Sigmoid colon (tissue), 7 donors: Measurements from ENCODE around the gene APOO. TPM values are rescaled to one million over a fixed set of nuclear protein-coding genes. Genes with fewer than 3 reads are reported as not detected.

Source experiments
- DNase-seq: peaks from one replicate; pipeline ENCODE4 v3.0.0-alpha.2; 2019
- H3K27ac ChIP-seq, 4 donors: fragments of 200-600 bp; sonication (generic); one replicate each; pipeline ENCODE4 v1.5.1; 2016 to 2019; ENCODE audit warnings: mild to moderate bottlenecking in 1 of 4
- H3K27me3 ChIP-seq, 3 donors: fragments of 200-600 bp; sonication (generic); one replicate each; pipeline ENCODE4 v1.5.1; 2019; ENCODE audit warnings: mild to moderate bottlenecking in 1 of 3
- H3K36me3 ChIP-seq, 4 donors: fragments of 200-600 bp; sonication (generic); one replicate each; pipeline ENCODE4 v1.5.1; 2016 to 2019
- H3K4me1 ChIP-seq, 4 donors: fragments of 200-600 bp; sonication (generic); one replicate each; pipeline ENCODE4 v1.5.1; 2017 to 2019
- H3K4me3 ChIP-seq, 4 donors: fragments of 200-600 bp; sonication (generic); one replicate each; pipeline ENCODE4 v1.5.1; 2017 to 2019; ENCODE audit warnings: mild to moderate bottlenecking in 2 of 4, moderate library complexity in 1 of 4
- H3K9me3 ChIP-seq, 4 donors: fragments of 200-600 bp in 3 of 4; sonication (generic) in 3 of 4; one replicate each; pipeline versions ENCODE4 v1.5.1 to v1.6.1; 2013 to 2019
- EP300 ChIP-seq, 4 donors: sonication (generic); formaldehyde crosslinking; IDR thresholded peaks; one replicate each; pipeline ENCODE4 v1.6.1; 2017; ENCODE audit warnings: antibody characterized with exemption in 4 of 4
- POLR2A ChIP-seq, 2 donors: fragments of 450-650 bp; IDR thresholded peaks; one replicate each; pipeline ENCODE4 v1.6.1; 2016; ENCODE audit warnings: antibody characterized with exemption in 2 of 2, mild to moderate bottlenecking in 2 of 2, moderate library complexity in 2 of 2
- POLR2AphosphoS5 ChIP-seq, 4 donors: sonication (generic); formaldehyde crosslinking; IDR thresholded peaks; one replicate each; pipeline ENCODE4 v1.6.1; 2017; ENCODE audit warnings: antibody characterized with exemption in 4 of 4
- WGBS, 2 donors: extraction: QIAGEN DNeasy Blood & Tissue Kit; methylation state at CpG; one replicate each; pipeline ENCODE4 v1.1.7; 2013; 5-methylcytosine and 5-hydroxymethylcytosine counted together
- intact Hi-C: fragments of 100-400 bp; cut with DNase I; formaldehyde crosslinking; loops from one replicate; pipeline ENCODE4 v1.15.1; 2023
- polyA plus RNA-seq, 3 donors: library from polyadenylated mRNA; stranded (reverse); fragments of 200-250 nt; gene quantifications; one replicate each; pipeline ENCODE4 v1.2.3, GENCODE V29; 2013
- total RNA-seq, 4 donors: library from RNA; depleted of rRNA; stranded (reverse); fragments of >200 nt; gene quantifications; one replicate each; pipeline ENCODE4 v1.1.0, GENCODE V29; 2016
- TF ChIP-seq, protein P1 (sequence below), 4 experiments: fragments of 450-650 bp in 3 of 4; fragments of 200-600 bp in 1 of 4; IDR thresholded peaks; one replicate each; pipeline ENCODE4 v1.5.1; 2016 to 2019; ENCODE audit warnings: antibody characterized with exemption in 4 of 4, mild to moderate bottlenecking in 3 of 4, moderate library complexity in 2 of 4
- donor health status: healthy with polysubstance abuse.
- donor health status: Bipolar disorder and iron deficiency.
- donor health status: healthy.

Gene APOO
- total and polyA plus RNA-seq, 7 donors = 6.1 to 27.0 (median 10.2) TPM

- H3K4me3 ChIP-seq = peak overlapping the region; percentile 70 to 74 (median 71)
- H3K27me3 ChIP-seq = no peaks in the 10 kb centered on the region
- 4 to 12% methylated on average over 21 of the region's 21 CpGs for WGBS, 2 donors
- H3K36me3 ChIP-seq = peaks cover 0 to 12% (median 0%) of the 10 kb centered on the region in 4 donors
- no peak for DNase-seq
- H3K9me3 ChIP-seq = no peaks in the 10 kb centered on the region
- peak overlapping the region; percentile 91 to 96 (median 93) for H3K27ac ChIP-seq
- intact Hi-C loops = loop anchor here (2.0 to 10.0 kb wide), 4 partner anchors 41 to 271 kb away; partner anchors contain the start of genes ACOT9 and EIF2S3
- no peak for TF ChIP-seq EP300 (IDR thresholded peaks at IDR 0.05)
- TF ChIP-seq POLR2A (IDR thresholded peaks at IDR 0.05) = no peak
- no peak for TF ChIP-seq POLR2AphosphoS5 (IDR thresholded peaks at IDR 0.05)
- TF ChIP-seq, protein P1, sequence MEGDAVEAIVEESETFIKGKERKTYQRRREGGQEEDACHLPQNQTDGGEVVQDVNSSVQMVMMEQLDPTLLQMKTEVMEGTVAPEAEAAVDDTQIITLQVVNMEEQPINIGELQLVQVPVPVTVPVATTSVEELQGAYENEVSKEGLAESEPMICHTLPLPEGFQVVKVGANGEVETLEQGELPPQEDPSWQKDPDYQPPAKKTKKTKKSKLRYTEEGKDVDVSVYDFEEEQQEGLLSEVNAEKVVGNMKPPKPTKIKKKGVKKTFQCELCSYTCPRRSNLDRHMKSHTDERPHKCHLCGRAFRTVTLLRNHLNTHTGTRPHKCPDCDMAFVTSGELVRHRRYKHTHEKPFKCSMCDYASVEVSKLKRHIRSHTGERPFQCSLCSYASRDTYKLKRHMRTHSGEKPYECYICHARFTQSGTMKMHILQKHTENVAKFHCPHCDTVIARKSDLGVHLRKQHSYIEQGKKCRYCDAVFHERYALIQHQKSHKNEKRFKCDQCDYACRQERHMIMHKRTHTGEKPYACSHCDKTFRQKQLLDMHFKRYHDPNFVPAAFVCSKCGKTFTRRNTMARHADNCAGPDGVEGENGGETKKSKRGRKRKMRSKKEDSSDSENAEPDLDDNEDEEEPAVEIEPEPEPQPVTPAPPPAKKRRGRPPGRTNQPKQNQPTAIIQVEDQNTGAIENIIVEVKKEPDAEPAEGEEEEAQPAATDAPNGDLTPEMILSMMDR (IDR thresholded peaks at IDR 0.05) = no peak
- peaks cover 0 to 9% (median 0%) of the 10 kb centered on the region in 4 donors for H3K4me1 ChIP-seq
These were observed 123.9 kb downstream of the APOO start for GRCh38 chrX:23783589-23784469.

Other genes starting within 250 kb of the APOO start
- 10 to 100 TPM; 54.2 to 67.0 (median 57.2) TPM for gene PRDX4, start 240.4 kb downstream of the APOO start, total RNA-seq
- gene PRDX4, start 240.4 kb downstream of the APOO start, polyA plus RNA-seq = 10 to 100 TPM; 21.6 to 92.8 (median 25.2) TPM
- gene ACOT9, start 164.7 kb downstream of the APOO start, total RNA-seq = 10 to 100 TPM; 32.6 to 63.1 (median 51.3) TPM
- gene ACOT9, start 164.7 kb downstream of the APOO start, polyA plus RNA-seq = 10 to 100 TPM; 18.0 to 28.7 (median 25.6) TPM
- gene SAT1, start 124.8 kb downstream of the APOO start, total RNA-seq = 100 to 1,000 TPM; 321 to 371 (median 343) TPM
- 1,000 to 10,000 TPM in 1 of 3 donors, 100 to 1,000 TPM in 2; 775 to 1,356 (median 840) TPM for gene SAT1, start 124.8 kb downstream of the APOO start, polyA plus RNA-seq
- gene CXorf58, start 68 bp upstream of the APOO start, total RNA-seq = not detected
- under 1 TPM in 1 of 3 donors, not detected in 2; 0.03 TPM for gene CXorf58, start 68 bp upstream of the APOO start, polyA plus RNA-seq
- gene KLHL15, start 119.2 kb upstream of the APOO start, total RNA-seq = 10 to 100 TPM in 2 of 4 donors, 1 to 10 TPM in 2; 8.0 to 15.1 (median 10.0) TPM
- gene KLHL15, start 119.2 kb upstream of the APOO start, polyA plus RNA-seq = 1 to 10 TPM in 1 of 3 donors, under 1 TPM in 2; 0.60 to 2.0 (median 0.92) TPM
- 100 to 1,000 TPM; 134 to 222 (median 143) TPM for gene EIF2S3, start 147.0 kb upstream of the APOO start, total RNA-seq
- gene EIF2S3, start 147.0 kb upstream of the APOO start, polyA plus RNA-seq = 10 to 100 TPM; 73.5 to 100.0 (median 75.7) TPM
- 10 to 100 TPM; 56.7 to 81.6 (median 62.0) TPM for gene ZFX, start 241.8 kb upstream of the APOO start, total RNA-seq
- 1 to 10 TPM; 4.4 to 7.8 (median 6.9) TPM for gene ZFX, start 241.8 kb upstream of the APOO start, polyA plus RNA-seq